SK-N-SH (cell line): ENCODE measurements around the gene MROH7. TPM values are rescaled to one million over a fixed set of nuclear protein-coding genes. Genes with fewer than 3 reads are reported as not detected.

Experiments used
- CTCF ChIA-PET: fragments of 300-600, 350-600 bp; formaldehyde crosslinking; extraction: SDS; loops from one replicate; lab custom pipeline; 2021; lab: Yijun Ruan, JAX
- POLR2A ChIA-PET: fragments of 350-600 bp; sonication (Branson Sonifier 250); formaldehyde crosslinking; extraction: SDS; loops from one replicate; lab custom pipeline; 2020; ENCODE audit warnings: antibody characterized with exemption, inconsistent platforms; lab: Yijun Ruan, JAX
- DNase-seq: peaks from one replicate; pipeline ENCODE4 v3.0.0; 2012
- H2AFZ ChIP-seq: fragments of 200-600 bp; sonication (generic); 2 replicates; pipeline ENCODE4 v1.8.1; 2016; ENCODE audit warnings: antibody characterized with exemption, mild to moderate bottlenecking, low read depth
- H3F3A ChIP-seq: fragments of 200-600 bp; sonication (generic); replicated peaks from 2 replicates; pipeline ENCODE3; 2016; ENCODE audit warnings: antibody characterized with exemption, mild to moderate bottlenecking; ENCODE audit not compliant: insufficient read depth
- H3K27ac ChIP-seq, 2 experiments: fragments of 200-500 bp in 1 of 2; fragments of 200-600 bp in 1 of 2; sonication (Bioruptor generic) in 1 of 2; sonication (generic), shearing (Covaris generic) in 1 of 2; 2 replicates each; pipeline versions ENCODE4 v1.5.1 to v1.6.1; 2014 to 2016; ENCODE audit warnings: low read depth in 2 of 2, inconsistent platforms in 1 of 2, low read length in 1 of 2, mild to moderate bottlenecking in 1 of 2, mixed read lengths in 1 of 2
- H3K27me3 ChIP-seq: fragments of 200-600 bp; sonication (generic), shearing (Covaris generic); 2 replicates; pipeline ENCODE4 v1.6.1; 2016; ENCODE audit warnings: mixed run types; ENCODE audit not compliant: insufficient read depth
- H3K36me3 ChIP-seq, 2 experiments: fragments of 200-500 bp in 1 of 2; fragments of 200-600 bp in 1 of 2; sonication (Bioruptor generic) in 1 of 2; sonication (generic) in 1 of 2; replicated peaks in 1 of 2; 2 replicates each; pipeline versions ENCODE3 to v1.5.1; 2014 to 2016; ENCODE audit warnings: low read length in 1 of 2, mild to moderate bottlenecking in 1 of 2; ENCODE audit not compliant: insufficient read depth in 2 of 2, control insufficient read depth in 1 of 2
- H3K4me1 ChIP-seq, 2 experiments: fragments of 200-500 bp in 1 of 2; fragments of 200-600 bp in 1 of 2; sonication (Bioruptor generic) in 1 of 2; sonication (generic), shearing (Covaris generic) in 1 of 2; 2 replicates each; pipeline versions ENCODE4 v1.5.1 to v1.6.1; 2014 to 2016; ENCODE audit warnings: low read depth in 1 of 2, low read length in 1 of 2, mixed run types in 1 of 2; ENCODE audit not compliant: insufficient read depth in 2 of 2, control insufficient read depth in 1 of 2
- H3K4me2 ChIP-seq: fragments of 200-600 bp; sonication (generic), shearing (Covaris generic); 2 replicates; pipeline ENCODE4 v1.6.1; 2017; ENCODE audit warnings: mixed run types
- H3K4me3 ChIP-seq, 2 experiments: fragments of 200-500 bp in 1 of 2; fragments of 200-600 bp in 1 of 2; sonication (Bioruptor generic) in 1 of 2; sonication (generic), shearing (Covaris generic) in 1 of 2; 2 replicates each; pipeline versions ENCODE4 v1.5.1 to v1.8.1; 2014 to 2016; ENCODE audit warnings: low read depth in 2 of 2, inconsistent platforms in 1 of 2, low read length in 1 of 2, mild to moderate bottlenecking in 1 of 2, mixed read lengths in 1 of 2, moderate library complexity in 1 of 2
- H3K79me2 ChIP-seq: fragments of 200-600 bp; sonication (generic); 2 replicates; pipeline ENCODE4 v1.8.1; 2017; ENCODE audit warnings: mild to moderate bottlenecking; ENCODE audit not compliant: insufficient read depth
- H3K9ac ChIP-seq: fragments of 200-600 bp; sonication (generic); 2 replicates; pipeline ENCODE4 v1.6.1; 2017; ENCODE audit warnings: mixed run types
- H3K9me2 ChIP-seq: fragments of 200-600 bp; sonication (generic); 2 replicates; pipeline ENCODE4 v1.6.1; 2017; ENCODE audit warnings: mixed run types
- H3K9me3 ChIP-seq: fragments of 200-600 bp; sonication (generic); 2 replicates; pipeline ENCODE4 v1.6.1; 2017; ENCODE audit warnings: mixed run types, mild to moderate bottlenecking, moderate library complexity
- H4K20me1 ChIP-seq: fragments of 200-600 bp; sonication (generic); 2 replicates; pipeline ENCODE4 v1.6.1; 2017; ENCODE audit warnings: mild to moderate bottlenecking, mixed run types; ENCODE audit not compliant: insufficient read depth
- CHD2 ChIP-seq: fragments of 150-350 bp; IDR thresholded peaks from 2 replicates; pipeline ENCODE4 v1.6.1; 2018; ENCODE audit warnings: low read length; ENCODE audit not compliant: partially characterized antibody
- CTCF ChIP-seq: fragments of 200-600 bp; sonication (generic); IDR thresholded peaks from 2 replicates; pipeline ENCODE4 v1.6.1; 2017; ENCODE audit warnings: antibody characterized with exemption, mild to moderate bottlenecking, moderate library complexity
- ELF1 ChIP-seq: IDR thresholded peaks from 2 replicates; pipeline ENCODE4 v1.4.0; 2012
- EP300 ChIP-seq, 2 experiments: IDR thresholded peaks; 2 replicates each; pipeline versions ENCODE4 v1.4.0 to v1.6.1; 2012; ENCODE audit warnings: borderline replicate concordance in 1 of 2, low read depth in 1 of 2, low read length in 1 of 2
- EZH2phosphoT487 ChIP-seq: fragments of 200-600 bp; sonication (generic); IDR thresholded peaks from 2 replicates; pipeline ENCODE4 v1.6.1; 2017; ENCODE audit warnings: low read depth, mixed run types, mild to moderate bottlenecking, antibody characterized with exemption, moderate library complexity, borderline replicate concordance
- FOXJ3 ChIP-seq: sonication (generic); formaldehyde crosslinking; IDR thresholded peaks from 2 replicates; pipeline ENCODE4 v1.5.1; 2020; ENCODE audit warnings: mild to moderate bottlenecking, missing genetic modification reagents
- FOXM1 ChIP-seq: IDR thresholded peaks from 2 replicates; pipeline ENCODE4 v1.4.0; 2012; ENCODE audit warnings: low read depth, mild to moderate bottlenecking
- GABPA ChIP-seq: IDR thresholded peaks from 2 replicates; pipeline ENCODE4 v1.4.0; 2012; ENCODE audit warnings: low read depth, mild to moderate bottlenecking
- JUND ChIP-seq: IDR thresholded peaks from 2 replicates; pipeline ENCODE4 v1.4.0; 2012
- NFIC ChIP-seq: IDR thresholded peaks from 2 replicates; pipeline ENCODE4 v1.4.0; 2012; ENCODE audit warnings: borderline replicate concordance
- RAD21 ChIP-seq: IDR thresholded peaks from 2 replicates; pipeline ENCODE4 v1.6.1; 2012; ENCODE audit warnings: mild to moderate bottlenecking, low read length
- RXRA ChIP-seq: IDR thresholded peaks from 2 replicates; pipeline ENCODE4 v1.4.0; 2012; ENCODE audit warnings: low read depth, mild to moderate bottlenecking, borderline replicate concordance
- TEAD4 ChIP-seq: IDR thresholded peaks from 2 replicates; pipeline ENCODE4 v1.4.0; 2012; ENCODE audit warnings: mild to moderate bottlenecking, borderline replicate concordance; ENCODE audit not compliant: insufficient read depth
- USF1 ChIP-seq: IDR thresholded peaks from 2 replicates; pipeline ENCODE4 v1.4.0; 2012; ENCODE audit warnings: low read depth, borderline replicate concordance
- YY1 ChIP-seq: IDR thresholded peaks from 2 replicates; pipeline ENCODE4 v1.4.0; 2012; ENCODE audit warnings: low read depth, mild to moderate bottlenecking
- ZBTB33 ChIP-seq: IDR thresholded peaks from 2 replicates; pipeline ENCODE4 v1.4.0; 2012; ENCODE audit warnings: low read depth, borderline replicate concordance
- WGBS: methylation state at CpG from one replicate; pipeline ENCODE4 v1.1.6; 2017; ENCODE audit warnings: low lambda C conversion rate; 5-methylcytosine and 5-hydroxymethylcytosine counted together
- polyA plus RNA-seq, 3 experiments: library from polyadenylated mRNA; depleted of rRNA; stranded (reverse); fragments of >200 nt; gene quantifications; 2 replicates each; pipeline ENCODE4 v1.2.3, GENCODE V29; 2012
- TF ChIP-seq, protein P1 (sequence below): fragments of 150-350 bp; IDR thresholded peaks from 2 replicates; pipeline ENCODE4 v1.6.1; 2016; ENCODE audit warnings: mild to moderate bottlenecking, low read depth, low read length

MROH7 gene
- polyA plus RNA-seq, 1 of the 3 experiments (the other 2 are of a cell fraction): 0.51 TPM

- TF ChIP-seq CTCF (no peak), EZH2phosphoT487 (no peak), EP300 (IDR thresholded peaks at IDR 0.05; ENCODE audit: borderline replicate concordance in 1 of 2, low read depth in 1 of 2, low read length in 1 of 2) (no peak), JUND (no peak), TEAD4 (no peak), CHD2 (no peak)
- TF ChIP-seq, all 33 proteins: peak for 0
These were observed 109.8 kb downstream of the MROH7 start (continued) for GRCh38 chr1:54751426-54751825.

DNA sequence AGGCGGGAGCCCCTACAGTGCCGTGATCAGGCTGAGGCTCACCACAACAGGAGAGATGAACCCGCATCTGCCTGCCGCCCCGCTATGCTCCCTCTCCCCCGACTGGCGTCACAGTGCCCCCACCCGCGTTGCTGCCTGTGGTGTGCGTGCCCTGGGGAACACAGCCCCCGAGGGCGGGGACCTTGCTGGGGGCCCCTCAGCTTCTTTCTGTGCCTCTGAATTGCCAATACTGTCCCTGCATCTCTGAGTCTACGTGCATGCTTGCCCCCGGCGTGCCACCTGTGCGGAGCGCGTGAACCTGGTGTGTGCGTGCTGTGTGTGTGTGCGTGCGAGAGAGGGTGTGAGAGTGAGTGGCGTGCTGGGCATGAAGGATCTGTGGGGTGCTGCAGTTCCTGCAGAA, 112.5 kb downstream of the MROH7 start:
- Histone ChIP-seq H3K4me2 (no peak overlapping the region), H3K27me3 (no peaks in the 10 kb centered on the region), H4K20me1 (no peaks in the 10 kb centered on the region), H3K27ac (no peak overlapping the region), H3K9ac (no peak overlapping the region), H3K79me2 (no peaks in the 10 kb centered on the region), H3K9me3 (no peaks in the 10 kb centered on the region), H3F3A (no peaks in the 10 kb centered on the region), H2AFZ (no peak overlapping the region), H3K36me3 (peaks cover 4 to 27% of the 10 kb centered on the region in 2 experiments), H3K9me2 (no peaks in the 10 kb centered on the region), H3K4me3 (no peak overlapping the region), H3K4me1 (peaks cover 0 to 2% of the 10 kb centered on the region in 2 experiments; a peak in 1 of 4 replicates)
- CTCF ChIA-PET: no interaction called here
- 100% methylated on average over 10 of the region's 22 CpGs for WGBS
- no peak for DNase-seq
- POLR2A ChIA-PET: no interaction called here
- TF ChIP-seq, protein P1, sequence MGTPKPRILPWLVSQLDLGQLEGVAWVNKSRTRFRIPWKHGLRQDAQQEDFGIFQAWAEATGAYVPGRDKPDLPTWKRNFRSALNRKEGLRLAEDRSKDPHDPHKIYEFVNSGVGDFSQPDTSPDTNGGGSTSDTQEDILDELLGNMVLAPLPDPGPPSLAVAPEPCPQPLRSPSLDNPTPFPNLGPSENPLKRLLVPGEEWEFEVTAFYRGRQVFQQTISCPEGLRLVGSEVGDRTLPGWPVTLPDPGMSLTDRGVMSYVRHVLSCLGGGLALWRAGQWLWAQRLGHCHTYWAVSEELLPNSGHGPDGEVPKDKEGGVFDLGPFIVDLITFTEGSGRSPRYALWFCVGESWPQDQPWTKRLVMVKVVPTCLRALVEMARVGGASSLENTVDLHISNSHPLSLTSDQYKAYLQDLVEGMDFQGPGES: no peak
- TF ChIP-seq NFIC (no peak), ZBTB33 (no peak), FOXM1 (no peak), GABPA (no peak), RAD21 (no peak), ELF1 (no peak), RXRA (no peak), USF1 (no peak), CTCF (no peak), FOXJ3 (no peak), YY1 (no peak)
